ENCODE data around the gene MYO6. TPM values are rescaled to one million over a fixed set of nuclear protein-coding genes. Genes with fewer than 3 reads are reported as not detected.

The MYO6 gene
- total and polyA plus RNA-seq, 2 of the 4 experiments (the other 2 are of a cell fraction): 6.1 to 6.8 TPM

DNA sequence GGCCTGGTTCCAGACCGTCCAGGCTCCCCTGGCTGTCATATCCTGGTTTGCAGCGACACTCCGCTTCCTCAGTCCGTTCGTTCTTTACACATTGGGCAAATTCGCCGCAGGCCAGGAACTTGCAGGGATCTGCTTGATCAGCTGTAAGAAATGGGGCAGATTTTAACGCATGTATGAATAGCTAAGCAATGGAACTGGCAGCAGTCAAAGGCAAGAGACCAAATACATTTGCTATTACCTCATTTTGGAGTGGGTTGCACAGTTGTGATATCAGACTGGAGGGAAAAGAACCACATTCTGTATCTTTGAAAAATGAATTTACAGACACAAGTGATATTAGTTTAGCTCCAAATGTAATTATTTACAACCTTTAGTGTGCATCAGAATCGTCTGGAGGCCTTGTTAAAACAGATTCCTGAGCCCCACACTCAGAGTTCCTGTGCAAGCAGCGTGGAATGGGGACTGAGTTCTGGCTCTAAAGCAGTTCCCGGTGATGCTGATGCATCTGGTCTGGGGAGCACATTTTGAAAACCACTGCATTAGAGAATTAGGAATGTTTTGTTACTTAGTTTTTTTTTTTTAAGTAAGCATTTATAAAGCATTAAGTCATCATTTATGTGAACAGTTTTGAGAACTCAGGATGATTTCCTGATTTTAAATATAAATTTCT lies 182.1 kb downstream of the MYO6 start:
- H4K5ac ChIP-seq (ENCODE audit: low read depth, low read length): no peak overlapping the region
- no peak overlapping the region for H3K9ac ChIP-seq (ENCODE audit: low read depth, low read length)
- DNase-seq: peak; percentile 52
- H2BK15ac ChIP-seq (ENCODE audit: low read depth, low read length): no peak overlapping the region
- no peak overlapping the region for H4K91ac ChIP-seq (ENCODE audit: insufficient read depth, low read depth, low read length)
- H2AK5ac ChIP-seq (ENCODE audit: low read depth, low read length): no peak overlapping the region
- H2BK5ac ChIP-seq (ENCODE audit: low read depth, low read length, poor library complexity, severe bottlenecking): no peak overlapping the region
- H2AFZ ChIP-seq (replicated peaks; ENCODE audit: low read length, poor library complexity): no peak overlapping the region
- H3K79me1 ChIP-seq (ENCODE audit: low read depth in 1 of 2, low read length in 2 of 2): no peaks in the 10 kb centered on the region
- peaks cover 3% of the 10 kb centered on the region; the same call in 1 of the 2 replicates for H3K27me3 ChIP-seq (ENCODE audit: control insufficient read depth, insufficient read depth, low read length)
- POLR2A ChIA-PET (ENCODE audit: unreplicated experiment): no interaction called here
- in situ Hi-C loops (cut with MboI; ENCODE audit: low sequenced_read_pairs) (loop anchor here (10.0 kb wide), 1 partner anchor 1534 kb away; the partner anchor contains the start of gene HTR1B), intact Hi-C loops (cut with micrococcal nuclease) (no loop called here), dilution Hi-C loops (cut with HindIII; ENCODE audit: low sequenced_read_pairs, unreplicated experiment) (no loop called here)
- CTCF ChIA-PET: interaction anchor here (0.5 to 0.7 kb wide), 3 partner anchors 20 to 196 kb away, joined by 3 read pairs; no protein-coding TSS in a partner anchor
- H4K20me1 ChIP-seq (ENCODE audit: insufficient read depth, low read length): no peaks in the 10 kb centered on the region
- no peaks in the 10 kb centered on the region for H3K9me3 ChIP-seq (ENCODE audit: control insufficient read depth, insufficient read depth, low read length)
- peak; percentile 41 for ATAC-seq (ENCODE audit: low read depth)
- H3K27ac ChIP-seq (ENCODE audit: insufficient read depth, low read length): no peak overlapping the region
- H4K8ac ChIP-seq (ENCODE audit: low read depth in 2 of 2, low read length in 2 of 2): no peak overlapping the region
- no peak overlapping the region for H3K23ac ChIP-seq (ENCODE audit: low read depth, low read length)
- no peaks in the 10 kb centered on the region for H3K9me1 ChIP-seq (ENCODE audit: insufficient read depth, low read length)
- no peak for TF ChIP-seq MAZ (IDR thresholded peaks at IDR 0.05; ENCODE audit: borderline replicate concordance, low read depth, low read length)
- TF ChIP-seq RCOR1 (IDR thresholded peaks at IDR 0.05; ENCODE audit: insufficient replicate concordance, low read length): no peak
- no peak for TF ChIP-seq SMC3 (IDR thresholded peaks at IDR 0.05; ENCODE audit: low read depth, low read length)
- TF ChIP-seq RFX5 (IDR thresholded peaks at IDR 0.05; ENCODE audit: low read depth, low read length): no peak
- TF ChIP-seq MAFK (IDR thresholded peaks at IDR 0.05; ENCODE audit: low read depth, low read length): no peak
- no peak for TF ChIP-seq FOS (IDR thresholded peaks at IDR 0.05; ENCODE audit: low read depth, low read length)
- no peak for TF ChIP-seq CEBPB (IDR thresholded peaks at IDR 0.05; ENCODE audit: low read depth, low read length)
- TF ChIP-seq, protein P1, sequence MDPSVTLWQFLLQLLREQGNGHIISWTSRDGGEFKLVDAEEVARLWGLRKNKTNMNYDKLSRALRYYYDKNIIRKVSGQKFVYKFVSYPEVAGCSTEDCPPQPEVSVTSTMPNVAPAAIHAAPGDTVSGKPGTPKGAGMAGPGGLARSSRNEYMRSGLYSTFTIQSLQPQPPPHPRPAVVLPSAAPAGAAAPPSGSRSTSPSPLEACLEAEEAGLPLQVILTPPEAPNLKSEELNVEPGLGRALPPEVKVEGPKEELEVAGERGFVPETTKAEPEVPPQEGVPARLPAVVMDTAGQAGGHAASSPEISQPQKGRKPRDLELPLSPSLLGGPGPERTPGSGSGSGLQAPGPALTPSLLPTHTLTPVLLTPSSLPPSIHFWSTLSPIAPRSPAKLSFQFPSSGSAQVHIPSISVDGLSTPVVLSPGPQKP (IDR thresholded peaks at IDR 0.05; ENCODE audit: borderline replicate concordance, low read depth, low read length): no peak
- TF ChIP-seq RAD21 (IDR thresholded peaks at IDR 0.05; ENCODE audit: low read length): no peak
- TF ChIP-seq BHLHE40 (IDR thresholded peaks at IDR 0.05; ENCODE audit: low read depth, low read length): no peak
- no peak for TF ChIP-seq NFE2L2 (IDR thresholded peaks at IDR 0.05; ENCODE audit: low read depth, low read length)
- TF ChIP-seq MXI1 (IDR thresholded peaks at IDR 0.05; ENCODE audit: borderline replicate concordance, low read depth, low read length): no peak
- TF ChIP-seq, protein P2, sequence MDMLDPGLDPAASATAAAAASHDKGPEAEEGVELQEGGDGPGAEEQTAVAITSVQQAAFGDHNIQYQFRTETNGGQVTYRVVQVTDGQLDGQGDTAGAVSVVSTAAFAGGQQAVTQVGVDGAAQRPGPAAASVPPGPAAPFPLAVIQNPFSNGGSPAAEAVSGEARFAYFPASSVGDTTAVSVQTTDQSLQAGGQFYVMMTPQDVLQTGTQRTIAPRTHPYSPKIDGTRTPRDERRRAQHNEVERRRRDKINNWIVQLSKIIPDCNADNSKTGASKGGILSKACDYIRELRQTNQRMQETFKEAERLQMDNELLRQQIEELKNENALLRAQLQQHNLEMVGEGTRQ (IDR thresholded peaks at IDR 0.05; ENCODE audit: low read depth, low read length): no peak
- TF ChIP-seq, protein P3, sequence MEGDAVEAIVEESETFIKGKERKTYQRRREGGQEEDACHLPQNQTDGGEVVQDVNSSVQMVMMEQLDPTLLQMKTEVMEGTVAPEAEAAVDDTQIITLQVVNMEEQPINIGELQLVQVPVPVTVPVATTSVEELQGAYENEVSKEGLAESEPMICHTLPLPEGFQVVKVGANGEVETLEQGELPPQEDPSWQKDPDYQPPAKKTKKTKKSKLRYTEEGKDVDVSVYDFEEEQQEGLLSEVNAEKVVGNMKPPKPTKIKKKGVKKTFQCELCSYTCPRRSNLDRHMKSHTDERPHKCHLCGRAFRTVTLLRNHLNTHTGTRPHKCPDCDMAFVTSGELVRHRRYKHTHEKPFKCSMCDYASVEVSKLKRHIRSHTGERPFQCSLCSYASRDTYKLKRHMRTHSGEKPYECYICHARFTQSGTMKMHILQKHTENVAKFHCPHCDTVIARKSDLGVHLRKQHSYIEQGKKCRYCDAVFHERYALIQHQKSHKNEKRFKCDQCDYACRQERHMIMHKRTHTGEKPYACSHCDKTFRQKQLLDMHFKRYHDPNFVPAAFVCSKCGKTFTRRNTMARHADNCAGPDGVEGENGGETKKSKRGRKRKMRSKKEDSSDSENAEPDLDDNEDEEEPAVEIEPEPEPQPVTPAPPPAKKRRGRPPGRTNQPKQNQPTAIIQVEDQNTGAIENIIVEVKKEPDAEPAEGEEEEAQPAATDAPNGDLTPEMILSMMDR (conservative IDR thresholded peaks at IDR 0.05; ENCODE audit: low read depth, low read length): no peak
- no peak for TF ChIP-seq CHD1 (IDR thresholded peaks at IDR 0.05; ENCODE audit: low read depth, low read length)
- no peak for TF ChIP-seq POLR2A (IDR thresholded peaks at IDR 0.05; ENCODE audit: low read depth, low read length)
- H3K4me1 ChIP-seq (ENCODE audit: control insufficient read depth, insufficient read depth, low read length): peaks cover 2% of the 10 kb centered on the region
- no peak overlapping the region for H2BK20ac ChIP-seq (ENCODE audit: low read depth, low read length)
- H3K18ac ChIP-seq (ENCODE audit: low read depth, low read length): no peak overlapping the region
- H3K56ac ChIP-seq (ENCODE audit: extremely low read depth, insufficient read depth, low read length): no peak overlapping the region
- no peak overlapping the region for H3K14ac ChIP-seq (replicated peaks; ENCODE audit: low read depth, low read length)
- 67% methylated on average over 1 of the region's 11 CpGs; no CpG with 5 or more reads in 1 of the 2 experiments for WGBS, 2 experiments (ENCODE audit: extremely low coverage in 2 of 2, insufficient read length in 1 of 2)
- H3K4ac ChIP-seq (ENCODE audit: low read depth, low read length): no peak overlapping the region
- H2AK9ac ChIP-seq (replicated peaks; ENCODE audit: low read depth, low read length, poor library complexity): no peak overlapping the region
- no peaks in the 10 kb centered on the region for H3K36me3 ChIP-seq (ENCODE audit: control insufficient read depth, insufficient read depth, low read length)
- no TSS peak for BruUV-seq (replicated peaks)
- no peak overlapping the region for H3K4me3 ChIP-seq (ENCODE audit: insufficient read depth, low read depth, low read length)
- H3K4me2 ChIP-seq (ENCODE audit: low read depth, low read length): no peak overlapping the region
- H2BK120ac ChIP-seq (ENCODE audit: low read depth, low read length): no peak overlapping the region

Data from IMR-90 (cell line).